Uterus (tissue), 4 donors: ENCODE measurements around the gene QSOX1. TPM values are rescaled to one million over a fixed set of nuclear protein-coding genes. Genes with fewer than 3 reads are reported as not detected.

Source experiments
- DNase-seq, 2 donors: peaks; one replicate each; pipeline ENCODE4 v3.0.0-alpha.2; 2019 to 2020
- H3K27ac ChIP-seq, 2 donors: fragments of 200-600 bp; sonication (generic); 1 replicate in 1 of 2; 2 replicates in 1 of 2; pipeline ENCODE4 v1.5.1; 2016 to 2018
- H3K27me3 ChIP-seq, 2 donors: fragments of 200-600 bp; sonication (generic); one replicate each; pipeline ENCODE4 v1.5.1; 2018 to 2019; ENCODE audit warnings: control low read depth in 1 of 2
- H3K36me3 ChIP-seq, 2 donors: fragments of 200-600 bp; sonication (generic); one replicate each; pipeline ENCODE4 v1.5.1; 2019; ENCODE audit warnings: control low read depth in 1 of 2
- H3K4me1 ChIP-seq, 2 donors: fragments of 200-600 bp; sonication (generic); one replicate each; pipeline ENCODE4 v1.5.1; 2018 to 2019; ENCODE audit warnings: control low read depth in 1 of 2
- H3K4me3 ChIP-seq, 2 donors: fragments of 200-600 bp; sonication (generic); 1 replicate in 1 of 2; 2 replicates in 1 of 2; pipeline ENCODE4 v1.5.1; 2018 to 2019; ENCODE audit warnings: mild to moderate bottlenecking in 1 of 2
- H3K9me3 ChIP-seq, 2 donors: fragments of 200-600 bp; sonication (generic); one replicate each; pipeline ENCODE4 v1.5.1; 2019; ENCODE audit warnings: control low read depth in 1 of 2
- CTCF ChIP-seq, 4 experiments: fragments of 200-600 bp in 2 of 4; fragments of 450-650 bp in 2 of 4; sonication (generic) in 2 of 4; IDR thresholded peaks; one replicate each; pipeline ENCODE4 v1.5.1; 2016 to 2019; ENCODE audit warnings: antibody characterized with exemption in 4 of 4, mild to moderate bottlenecking in 2 of 4, moderate library complexity in 1 of 4
- POLR2A ChIP-seq, 2 donors: fragments of 450-650 bp; IDR thresholded peaks; one replicate each; pipeline ENCODE4 v1.6.1; 2016; ENCODE audit warnings: antibody characterized with exemption in 2 of 2, mild to moderate bottlenecking in 1 of 2, moderate library complexity in 1 of 2
- intact Hi-C: fragments of 100-400 bp; cut with DNase I; formaldehyde crosslinking; loops from one replicate; pipeline ENCODE4 v1.15.1; 2023; ENCODE audit warnings: low total_unique reads
- total RNA-seq, 4 donors: library from RNA; depleted of rRNA in 3 of 4; stranded (reverse); fragments of >200 nt in 3 of 4; gene quantifications; one replicate each; pipeline versions ENCODE4 v1.1.0 to v1.2.4, GENCODE V29; 2014 to 2023
- donor health status: DM: yes; HTN: yes; CAD: no.

The QSOX1 gene
- total RNA-seq, 4 donors from 2014 or later: 18.2 to 96.8 (median 57.7) TPM

- H3K9me3 ChIP-seq: no peaks in the 10 kb centered on the region
- H3K4me1 ChIP-seq: no peaks in the 10 kb centered on the region
- no peaks in the 10 kb centered on the region for H3K27me3 ChIP-seq
- no peak for DNase-seq
- no peak overlapping the region for H3K4me3 ChIP-seq
- no peak overlapping the region for H3K27ac ChIP-seq
- H3K36me3 ChIP-seq: no peaks in the 10 kb centered on the region
- intact Hi-C loops: no loop called here
- no peak for TF ChIP-seq POLR2A (IDR thresholded peaks at IDR 0.05)
Observed at GRCh38 chr1:180247580-180247979, 92.9 kb downstream of the QSOX1 start.

- H3K36me3 ChIP-seq: no peaks in the 10 kb centered on the region
- intact Hi-C loops: no loop called here
- no peaks in the 10 kb centered on the region for H3K27me3 ChIP-seq
- TF ChIP-seq CTCF (IDR thresholded peaks at IDR 0.05) (no peak), POLR2A (IDR thresholded peaks at IDR 0.05) (no peak)
- H3K27ac ChIP-seq: no peak overlapping the region
- no peaks in the 10 kb centered on the region for H3K4me1 ChIP-seq
- H3K9me3 ChIP-seq: no peaks in the 10 kb centered on the region
- no peak for DNase-seq
- H3K4me3 ChIP-seq: no peak overlapping the region
Observed at GRCh38 chr1:180248176-180248575, 93.5 kb downstream of the QSOX1 start.

DNA sequence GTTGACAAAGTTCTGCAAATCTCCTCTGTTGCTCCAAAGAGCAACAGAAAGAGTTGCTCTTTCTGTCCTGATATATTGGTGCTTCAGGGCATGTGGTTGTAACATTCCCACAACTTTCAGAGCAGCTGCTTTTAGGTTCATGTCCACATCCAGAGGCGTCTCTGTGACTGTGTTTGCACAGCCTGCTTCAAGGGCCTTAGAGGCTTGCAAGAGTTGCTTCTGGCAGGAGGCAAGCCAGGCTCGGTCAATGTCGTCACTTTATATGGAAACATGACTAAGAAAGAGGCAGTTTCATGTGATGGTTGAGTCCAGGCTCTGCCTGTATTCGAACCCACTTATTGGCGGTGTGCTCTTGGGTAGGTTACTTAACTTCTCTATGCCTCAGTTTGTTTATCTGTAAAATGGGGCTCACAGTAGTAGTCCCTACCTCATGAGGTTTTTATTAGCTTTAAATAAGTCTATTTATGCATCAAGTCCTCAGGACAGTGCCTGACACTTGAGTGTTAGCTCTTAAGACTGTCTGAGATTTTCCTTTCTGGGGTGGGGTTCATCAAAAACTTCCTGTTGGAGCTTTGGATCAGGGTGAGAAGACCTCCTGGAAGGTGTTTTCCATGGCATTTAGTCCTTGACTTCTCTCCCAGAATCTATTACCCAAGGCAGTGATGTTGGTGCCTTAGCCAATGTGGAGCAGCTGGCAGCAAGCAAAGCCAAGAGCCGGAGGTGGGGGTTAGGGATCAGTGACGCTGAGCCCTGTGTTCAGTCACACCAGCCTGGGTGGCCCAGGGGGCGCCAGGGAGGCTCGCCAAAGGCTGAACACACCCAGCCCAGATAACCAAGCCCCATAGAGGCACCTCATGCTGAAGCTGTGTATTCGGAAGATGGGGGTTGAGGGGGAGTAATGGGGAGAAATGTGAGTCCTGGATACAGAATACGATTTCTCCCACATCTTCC lies 94.3 kb downstream of the QSOX1 start:
- Histone ChIP-seq H3K4me1 (no peaks in the 10 kb centered on the region), H3K27ac (no peak overlapping the region), H3K9me3 (no peaks in the 10 kb centered on the region), H3K36me3 (no peaks in the 10 kb centered on the region), H3K27me3 (no peaks in the 10 kb centered on the region), H3K4me3 (no peak overlapping the region)
- DNase-seq: no peak
- TF ChIP-seq POLR2A (IDR thresholded peaks at IDR 0.05): no peak
- no peak for TF ChIP-seq CTCF (IDR thresholded peaks at IDR 0.05)
- intact Hi-C loops: no loop called here

DNA sequence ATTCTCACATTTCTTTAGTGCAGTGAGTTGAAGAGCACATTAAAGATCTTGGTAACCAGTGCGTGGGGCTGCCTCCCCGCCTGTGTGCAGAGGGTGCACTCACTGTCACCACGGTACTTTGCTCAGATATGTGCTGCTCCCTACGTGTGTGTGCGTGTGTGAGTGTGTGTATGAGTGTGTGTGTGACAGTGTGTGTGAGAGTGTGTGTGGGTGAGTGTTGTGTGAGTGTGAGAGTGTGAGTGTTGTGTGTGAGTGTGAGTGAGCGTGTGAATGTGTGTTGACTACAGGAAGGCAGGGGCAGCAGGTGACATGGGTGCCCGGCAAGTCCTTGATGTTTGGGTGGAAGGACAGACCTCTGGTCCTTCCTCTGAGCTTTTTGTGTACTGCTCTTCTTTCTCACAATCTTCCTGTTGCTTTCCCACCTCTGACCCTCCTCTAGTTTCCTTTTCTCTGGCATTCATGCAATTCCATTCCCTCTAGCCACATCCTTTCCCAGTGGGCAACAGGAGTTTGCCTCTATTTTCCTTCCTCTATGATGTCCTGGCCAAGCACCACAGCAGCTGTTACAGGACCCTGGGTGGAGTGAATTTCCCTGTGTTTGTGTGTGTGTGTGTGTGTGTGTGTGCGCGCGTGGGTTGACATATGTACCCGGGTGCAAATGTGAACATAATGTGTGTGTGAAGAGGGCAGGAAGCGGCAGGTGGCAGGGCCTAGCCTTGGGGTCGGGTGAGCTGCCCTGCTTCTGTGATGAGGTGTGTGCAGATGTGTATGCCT lies 95.2 kb downstream of the QSOX1 start:
- intact Hi-C loops: no loop called here
- Histone ChIP-seq H3K27me3 (no peaks in the 10 kb centered on the region), H3K36me3 (no peaks in the 10 kb centered on the region), H3K4me1 (no peaks in the 10 kb centered on the region), H3K4me3 (no peak overlapping the region), H3K9me3 (no peaks in the 10 kb centered on the region), H3K27ac (no peak overlapping the region)
- TF ChIP-seq CTCF (IDR thresholded peaks at IDR 0.05) (no peak), POLR2A (IDR thresholded peaks at IDR 0.05) (no peak)
- DNase-seq: no peak

DNA sequence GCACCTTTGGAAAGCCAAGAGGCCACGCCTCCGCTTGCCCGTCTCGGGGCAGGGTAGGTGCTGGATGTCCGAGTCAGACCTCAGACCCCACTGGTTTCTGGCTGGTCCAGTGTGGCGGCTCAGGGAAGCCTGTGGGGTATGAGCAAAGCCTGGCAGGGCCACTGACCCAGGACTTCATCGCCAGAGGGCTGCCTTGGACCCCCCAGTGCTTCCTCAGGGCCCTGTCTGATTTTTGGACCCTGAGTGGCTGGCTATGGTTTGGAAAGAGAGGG lies 95.8 kb downstream of the QSOX1 start:
- H3K36me3 ChIP-seq: no peaks in the 10 kb centered on the region
- intact Hi-C loops: no loop called here

More for the DNA sequence above, 95.8 kb downstream of the QSOX1 start:
- TF ChIP-seq CTCF (IDR thresholded peaks at IDR 0.05) (no peak), POLR2A (IDR thresholded peaks at IDR 0.05) (no peak)
- Histone ChIP-seq H3K4me3 (no peak overlapping the region), H3K27ac (no peak overlapping the region), H3K9me3 (no peaks in the 10 kb centered on the region), H3K4me1 (no peaks in the 10 kb centered on the region), H3K27me3 (no peaks in the 10 kb centered on the region)
- DNase-seq: no peak
